Spleen (tissue), 11 donors: Measurements from ENCODE around the gene ZNF792. TPM values are rescaled to one million over a fixed set of nuclear protein-coding genes. Genes with fewer than 3 reads are reported as not detected.

Experiments
- DNase-seq: peaks from one replicate; pipeline ENCODE4 v3.0.0-alpha.2; 2020
- H3K27ac ChIP-seq, 8 donors: fragments of 200-600 bp; sonication (generic) in 7 of 8; 1 replicate in 4 of 8; 2 replicates in 4 of 8; pipeline versions ENCODE4 v1.5.0 to v1.8.0; 2016 to 2021; ENCODE audit warnings: inconsistent platforms in 4 of 8, mild to moderate bottlenecking in 4 of 8, moderate library complexity in 1 of 8
- H3K27me3 ChIP-seq, 7 donors: fragments of 200-600 bp; sonication (generic) in 6 of 7; replicated peaks in 1 of 7; 1 replicate in 4 of 7; 2 replicates in 3 of 7; pipeline versions ENCODE4 v1.5.0 to v1.8.0; 2016 to 2021; ENCODE audit warnings: inconsistent platforms in 3 of 7, mild to moderate bottlenecking in 1 of 7
- H3K36me3 ChIP-seq, 6 donors: fragments of 200-600 bp; sonication (generic) in 5 of 6; 1 replicate in 4 of 6; 2 replicates in 2 of 6; pipeline versions ENCODE4 v1.5.0 to v1.8.0; 2016 to 2021; ENCODE audit warnings: inconsistent platforms in 2 of 6
- H3K4me1 ChIP-seq, 6 donors: fragments of 200-600 bp; sonication (generic) in 5 of 6; 1 replicate in 3 of 6; 2 replicates in 3 of 6; pipeline versions ENCODE4 v1.5.0 to v1.8.0; 2016 to 2021; ENCODE audit warnings: inconsistent platforms in 3 of 6
- H3K4me3 ChIP-seq, 8 donors: fragments of 200-600 bp; sonication (generic) in 7 of 8; 1 replicate in 4 of 8; 2 replicates in 4 of 8; pipeline versions ENCODE4 v1.5.0 to v1.8.0; 2016 to 2021; ENCODE audit warnings: inconsistent platforms in 4 of 8, mild to moderate bottlenecking in 4 of 8, moderate library complexity in 2 of 8
- H3K9me3 ChIP-seq, 8 donors: fragments of 200-600 bp; sonication (generic) in 7 of 8; 1 replicate in 4 of 8; 2 replicates in 4 of 8; pipeline versions ENCODE4 v1.5.0 to v1.8.0; 2016 to 2021; ENCODE audit warnings: inconsistent platforms in 4 of 8
- POLR2A ChIP-seq, 3 donors: fragments of 450-650 bp; IDR thresholded peaks; one replicate each; pipeline ENCODE4 v1.5.1; 2017; ENCODE audit warnings: antibody characterized with exemption in 3 of 3, mild to moderate bottlenecking in 1 of 3
- POLR2AphosphoS5 ChIP-seq, 3 donors: sonication (generic); formaldehyde crosslinking; IDR thresholded peaks; one replicate each; pipeline ENCODE4 v1.5.1; 2017; ENCODE audit warnings: antibody characterized with exemption in 3 of 3
- WGBS, 5 donors: extraction: QIAGEN DNeasy Blood & Tissue Kit in 3 of 5; methylation state at CpG; one replicate each; pipeline versions ENCODE4 v1.1.5 to v1.1.7; 2013 to 2018; 5-methylcytosine and 5-hydroxymethylcytosine counted together
- intact Hi-C: fragments of 100-400 bp; cut with DNase I; formaldehyde crosslinking; loops from one replicate; pipeline ENCODE4 v1.15.0; 2023; ENCODE audit warnings: low total_unique reads
- polyA plus RNA-seq, 3 donors: library from polyadenylated mRNA; stranded (reverse); fragments of 200-250 nt; gene quantifications; one replicate each; pipeline ENCODE4 v1.2.1, GENCODE V29; 2013
- total RNA-seq, 7 donors: library from RNA; depleted of rRNA in 3 of 7; stranded (reverse); fragments of >200 nt in 3 of 7; fragmentation: NEBNext Ultra II Directional in 4 of 7; extraction: Animal tissue kit (Norgen Biotek cat#: 25700) in 4 of 7; gene quantifications; one replicate each; pipeline versions ENCODE4 v1.1.0 to v1.2.1, GENCODE V29; 2016 to 2021
- TF ChIP-seq, protein P1 (sequence below), 11 experiments: fragments of 200-600 bp in 7 of 11; fragments of 450-650 bp in 4 of 11; sonication (generic) in 4 of 11; IDR thresholded peaks in 8 of 11; conservative IDR thresholded peaks in 3 of 11; 1 replicate in 7 of 11; 2 replicates in 4 of 11; pipeline versions ENCODE4 v1.4.0 to v1.8.0; 2016 to 2021; ENCODE audit warnings: antibody characterized with exemption in 11 of 11, inconsistent platforms in 4 of 11, mild to moderate bottlenecking in 1 of 11
- donor health status: healthy with polysubstance abuse.
- donor health status: DM: no; HTN: no; CAD: no; lungs with moderate emphysema.
- donor health status: DM: no; HTN: no; CAD: no.
- donor health status: Bipolar disorder and iron deficiency.
- donor health status: healthy.
- donor health status: DM: no; HTN: no; CAD: no.
- donor health status: DM: yes; HTN: yes; CAD: no.

Gene ZNF792
- total and polyA plus RNA-seq, 10 donors, result 1.5 to 22.9 (median 13.1) TPM

DNA sequence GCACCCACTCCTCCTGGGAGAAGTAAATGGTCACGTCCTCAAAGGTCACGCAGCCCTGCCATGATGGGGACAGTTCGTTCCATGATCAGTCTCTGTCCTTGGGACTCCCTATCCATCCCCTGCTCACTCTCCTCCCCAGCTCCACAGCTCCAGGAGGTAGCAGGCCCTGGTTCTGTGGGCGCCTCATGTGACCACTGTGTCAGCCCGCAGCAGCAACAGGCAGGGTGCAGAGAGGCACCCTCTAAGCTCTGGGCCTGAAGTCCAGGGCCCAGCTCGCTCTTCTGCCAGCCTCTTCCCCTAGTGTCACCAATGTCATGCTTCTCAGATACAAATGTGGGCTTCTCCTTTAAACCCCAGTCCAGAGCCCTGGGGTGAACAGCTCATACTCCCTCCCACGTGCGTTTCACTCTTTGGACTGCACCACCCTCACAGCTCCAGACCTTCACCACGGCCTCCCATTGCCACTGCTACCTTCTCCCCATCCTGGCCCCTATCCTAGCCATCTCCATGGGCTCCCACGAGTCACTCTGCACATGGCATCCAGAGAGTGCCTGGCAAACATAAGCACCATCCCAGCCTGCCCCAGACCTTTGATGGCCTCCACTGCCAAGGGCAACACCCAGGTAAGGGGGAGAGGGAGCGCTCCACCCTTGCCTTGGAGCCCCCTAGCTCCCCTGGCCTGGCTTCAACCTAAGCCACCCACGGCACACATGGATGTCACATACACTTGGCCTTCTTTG, 2.9 kb downstream of the ZNF792 start:
- intact Hi-C loops, result no loop called here
- Histone ChIP-seq H3K4me3 (peak overlapping the region in 1 of 8 donors; percentile 99), H3K36me3 (peaks cover 26 to 60% (median 48%) of the 10 kb centered on the region in 6 donors), H3K4me1 (peaks cover 8 to 34% (median 23%) of the 10 kb centered on the region in 6 donors), H3K27ac (peak overlapping the region in 1 of 8 donors; percentile 85), H3K27me3 (no peaks in the 10 kb centered on the region), H3K9me3 (peaks cover 32 to 70% (median 63%) of the 10 kb centered on the region in 8 donors)
- TF ChIP-seq POLR2AphosphoS5 (IDR thresholded peaks at IDR 0.05) (no peak), POLR2A (IDR thresholded peaks at IDR 0.05) (no peak)
- TF ChIP-seq, protein P1, sequence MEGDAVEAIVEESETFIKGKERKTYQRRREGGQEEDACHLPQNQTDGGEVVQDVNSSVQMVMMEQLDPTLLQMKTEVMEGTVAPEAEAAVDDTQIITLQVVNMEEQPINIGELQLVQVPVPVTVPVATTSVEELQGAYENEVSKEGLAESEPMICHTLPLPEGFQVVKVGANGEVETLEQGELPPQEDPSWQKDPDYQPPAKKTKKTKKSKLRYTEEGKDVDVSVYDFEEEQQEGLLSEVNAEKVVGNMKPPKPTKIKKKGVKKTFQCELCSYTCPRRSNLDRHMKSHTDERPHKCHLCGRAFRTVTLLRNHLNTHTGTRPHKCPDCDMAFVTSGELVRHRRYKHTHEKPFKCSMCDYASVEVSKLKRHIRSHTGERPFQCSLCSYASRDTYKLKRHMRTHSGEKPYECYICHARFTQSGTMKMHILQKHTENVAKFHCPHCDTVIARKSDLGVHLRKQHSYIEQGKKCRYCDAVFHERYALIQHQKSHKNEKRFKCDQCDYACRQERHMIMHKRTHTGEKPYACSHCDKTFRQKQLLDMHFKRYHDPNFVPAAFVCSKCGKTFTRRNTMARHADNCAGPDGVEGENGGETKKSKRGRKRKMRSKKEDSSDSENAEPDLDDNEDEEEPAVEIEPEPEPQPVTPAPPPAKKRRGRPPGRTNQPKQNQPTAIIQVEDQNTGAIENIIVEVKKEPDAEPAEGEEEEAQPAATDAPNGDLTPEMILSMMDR (IDR thresholded peaks at IDR 0.05 in 8 of 11, conservative IDR thresholded peaks at IDR 0.05 in 3 of 11), result no peak
- WGBS, 5 donors, result 90 to 99% (median 96%) methylated on average over 11 to 12 of the region's 12 CpGs
- DNase-seq, result peak; percentile 52

DNA sequence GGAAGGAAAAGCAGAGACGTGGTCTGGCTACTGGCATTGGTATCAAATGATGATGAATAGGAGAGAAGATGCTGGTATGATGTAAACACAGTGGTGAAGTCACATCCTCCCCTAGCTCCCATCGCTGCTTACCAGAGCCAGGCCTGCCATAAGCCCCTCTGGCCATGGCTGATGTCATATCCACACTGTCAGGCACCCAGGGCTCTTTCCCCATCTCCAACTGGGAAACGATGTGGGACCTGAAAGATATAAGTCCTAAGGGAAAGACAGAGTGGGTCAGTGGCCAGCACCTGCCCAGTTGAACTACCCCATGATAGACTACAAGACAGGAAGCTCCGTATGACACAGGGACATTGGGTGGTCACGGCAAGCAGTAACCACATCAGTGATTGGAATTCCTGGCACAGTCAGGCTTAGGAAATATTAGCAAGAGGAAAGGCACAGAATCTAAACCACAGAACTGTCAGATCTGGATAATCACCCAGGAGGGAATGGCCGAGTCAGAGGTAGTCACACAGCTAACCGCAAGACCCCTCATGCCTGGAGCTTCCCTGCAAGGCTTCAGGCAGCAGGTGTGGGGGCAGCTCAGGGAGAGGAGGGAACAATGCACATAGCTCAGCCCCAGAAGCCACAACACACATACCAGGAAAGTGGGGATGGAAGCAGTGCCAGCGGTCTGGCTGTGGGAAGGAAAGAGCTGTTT, 3.8 kb downstream of the ZNF792 start:
- H3K4me1 ChIP-seq, result peaks cover 8 to 34% (median 23%) of the 10 kb centered on the region in 6 donors
- H3K4me3 ChIP-seq, result peak overlapping the region in 1 of 8 donors; percentile 38
- no peak overlapping the region for H3K27ac ChIP-seq
- peak; percentile 53 for DNase-seq
- intact Hi-C loops, result no loop called here
- peaks cover 26 to 69% (median 50%) of the 10 kb centered on the region in 6 donors for H3K36me3 ChIP-seq
- TF ChIP-seq POLR2AphosphoS5 (IDR thresholded peaks at IDR 0.05), result no peak
- TF ChIP-seq POLR2A (IDR thresholded peaks at IDR 0.05), result no peak
- TF ChIP-seq, protein P1 (IDR thresholded peaks at IDR 0.05 in 8 of 11, conservative IDR thresholded peaks at IDR 0.05 in 3 of 11), result no peak
- no peaks in the 10 kb centered on the region for H3K27me3 ChIP-seq
- H3K9me3 ChIP-seq, result peaks cover 36 to 73% (median 71%) of the 10 kb centered on the region in 8 donors
- WGBS, 5 donors, result 93 to 97% (median 94%) methylated on average over 8 of the region's 8 CpGs

DNA sequence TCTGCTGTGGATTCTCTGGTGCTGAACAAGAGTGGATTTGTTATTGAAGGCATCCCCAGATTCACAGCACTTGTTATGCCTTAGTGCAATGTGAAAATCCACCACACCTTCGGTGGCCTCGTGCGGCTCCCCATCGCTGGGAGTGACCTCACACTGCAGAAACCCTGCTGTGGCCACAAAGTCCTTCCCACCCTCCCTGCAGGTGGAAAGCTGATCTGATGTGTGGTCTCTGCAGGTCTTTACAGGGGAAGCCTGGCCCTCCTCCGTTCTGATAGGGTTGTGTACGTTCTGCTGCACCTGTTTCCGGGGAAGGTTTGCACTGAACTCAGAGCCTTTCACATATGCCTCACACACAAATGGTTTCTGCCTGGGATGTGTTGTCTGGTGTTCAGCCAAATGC, 5.0 kb downstream of the ZNF792 start:
- TF ChIP-seq, protein P1 (IDR thresholded peaks at IDR 0.05 in 8 of 11, conservative IDR thresholded peaks at IDR 0.05 in 3 of 11), result no peak
- no peak for TF ChIP-seq POLR2AphosphoS5 (IDR thresholded peaks at IDR 0.05)
- no peak for TF ChIP-seq POLR2A (IDR thresholded peaks at IDR 0.05)
- no peaks in the 10 kb centered on the region for H3K27me3 ChIP-seq
- H3K36me3 ChIP-seq, result peaks cover 26 to 81% (median 50%) of the 10 kb centered on the region in 6 donors
- peaks cover 8 to 27% (median 18%) of the 10 kb centered on the region in 6 donors for H3K4me1 ChIP-seq
- DNase-seq, result no peak
- no peak overlapping the region for H3K27ac ChIP-seq
- H3K9me3 ChIP-seq, result peaks cover 40 to 85% (median 83%) of the 10 kb centered on the region in 8 donors
- intact Hi-C loops, result no loop called here
- WGBS, 5 donors, result 83 to 98% (median 90%) methylated on average over 5 to 7 of the region's 7 CpGs
- peak overlapping the region in 1 of 8 donors; percentile 38 for H3K4me3 ChIP-seq
